Effector CD8-positive, alpha-beta T cell (primary cell): ENCODE data around the gene SGSM2.

Experiments
- DNase-seq: peaks from one replicate; lab custom pipeline; 2025; lab: John Stamatoyannopoulos, UW

Gene SGSM2

DNA sequence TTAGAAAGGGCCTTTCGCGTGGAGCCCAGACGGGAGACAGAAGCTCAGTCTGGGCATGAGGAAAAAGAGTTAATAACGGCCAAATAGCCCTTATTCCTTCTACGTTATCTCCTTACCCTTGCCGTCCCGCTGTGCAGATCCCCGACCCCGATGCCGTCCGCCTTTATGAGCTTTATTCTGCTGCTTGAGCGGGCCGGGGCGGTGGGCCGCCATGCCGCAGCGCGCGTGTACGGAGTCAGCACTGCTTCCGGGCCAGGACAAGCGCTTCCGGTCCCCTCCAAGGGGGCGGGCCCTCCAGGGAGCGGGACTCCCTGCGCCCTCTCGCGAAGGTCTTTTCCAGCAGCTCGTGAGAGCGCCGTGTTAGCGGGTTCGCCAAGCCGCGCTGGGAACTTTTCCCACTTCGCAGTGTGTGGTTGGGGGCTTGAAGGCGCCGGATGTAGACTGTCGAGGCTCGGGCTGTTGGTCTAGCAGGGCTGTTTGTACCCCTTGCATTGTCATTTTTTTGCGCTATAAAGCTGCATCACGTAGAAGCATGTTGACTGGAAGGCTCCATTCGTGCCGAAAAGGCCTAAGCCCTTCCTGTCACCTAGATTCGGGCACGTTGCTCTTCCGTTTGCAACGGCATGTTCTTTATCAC lies 968 bp upstream of the SGSM2 start, which contains the start of gene TSR1:
TSR1 (minus strand) TSS at position 243 of the 637 bp plus-strand sequence; CDS start at position 213, 30 bp downstream.
- peak; percentile 79 for DNase-seq

- peak; percentile 42 for DNase-seq
Measured at GRCh38 chr17:2337544-2338314, 428 bp downstream of the SGSM2 start.

- DNase-seq, result no peak
Measured at GRCh38 chr17:2338315-2338657, 985 bp downstream of the SGSM2 start.

- no peak for DNase-seq
Measured at GRCh38 chr17:2343421-2343820, 6.1 kb downstream of the SGSM2 start.

- DNase-seq, result no peak
Measured at GRCh38 chr17:2344528-2344927, 7.2 kb downstream of the SGSM2 start.

DNA sequence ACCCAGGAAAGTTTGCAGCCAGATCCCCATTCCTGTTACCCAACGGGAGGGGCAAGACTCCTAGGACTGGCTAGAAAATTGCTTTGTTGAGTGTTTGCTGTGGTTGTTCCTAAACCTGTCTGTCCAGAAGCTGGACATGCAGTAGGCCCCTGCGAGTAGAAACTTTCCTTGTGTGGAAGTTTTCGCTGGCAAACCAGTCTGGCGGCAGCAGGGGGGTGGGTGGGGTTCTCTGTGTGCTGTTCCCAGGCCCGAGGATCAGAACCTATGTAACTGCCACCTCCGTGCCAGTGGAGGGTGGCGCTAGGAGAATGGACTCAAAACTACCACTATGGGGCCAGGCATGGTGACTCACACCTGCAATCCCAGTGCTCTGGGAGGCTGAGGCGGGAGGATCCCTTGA lies 9.2 kb downstream of the SGSM2 start:
- no peak for DNase-seq

DNA sequence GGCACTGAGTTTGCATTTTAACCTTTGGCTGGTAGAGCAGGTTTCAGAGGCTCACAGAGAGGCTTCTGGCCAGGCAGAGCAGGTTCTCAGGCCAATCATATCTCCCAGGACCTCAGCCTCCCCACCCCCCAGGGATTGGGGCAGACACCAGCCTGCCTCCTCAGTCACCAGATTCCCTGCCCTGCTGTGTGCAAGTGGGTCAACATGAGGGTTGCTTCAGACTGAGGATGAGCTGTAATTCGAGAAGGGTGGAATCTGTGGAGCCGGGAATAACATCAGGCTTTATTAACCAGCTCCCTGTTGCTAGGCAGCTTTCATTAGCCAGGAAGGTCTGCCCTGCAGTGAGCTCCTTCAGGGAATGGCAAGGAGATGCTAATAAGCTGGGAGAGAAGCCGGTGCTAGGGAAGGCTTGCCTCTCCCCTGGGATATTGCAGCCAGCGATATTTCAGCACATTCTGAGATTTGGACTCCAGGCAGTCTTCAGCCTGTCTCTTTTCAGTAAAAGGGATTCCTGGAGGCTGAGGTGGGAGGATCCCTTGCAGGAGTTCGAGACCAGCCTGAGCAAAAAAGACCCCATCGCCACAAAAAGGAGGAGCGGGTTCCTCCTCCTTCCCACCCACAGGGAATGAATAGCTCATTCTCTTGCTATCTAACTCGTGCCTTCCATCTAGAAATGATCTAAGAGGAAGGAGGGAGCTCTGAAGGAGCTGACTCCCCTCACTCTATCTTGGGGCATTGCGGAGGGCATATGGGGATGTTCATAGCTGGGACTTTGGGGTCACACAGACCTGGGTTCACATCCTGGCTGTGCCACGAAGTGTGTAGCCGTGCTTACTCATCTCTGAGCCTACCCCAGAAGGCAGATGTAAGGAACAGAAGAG lies 10.7 kb downstream of the SGSM2 start:
- DNase-seq, result no peak

DNA sequence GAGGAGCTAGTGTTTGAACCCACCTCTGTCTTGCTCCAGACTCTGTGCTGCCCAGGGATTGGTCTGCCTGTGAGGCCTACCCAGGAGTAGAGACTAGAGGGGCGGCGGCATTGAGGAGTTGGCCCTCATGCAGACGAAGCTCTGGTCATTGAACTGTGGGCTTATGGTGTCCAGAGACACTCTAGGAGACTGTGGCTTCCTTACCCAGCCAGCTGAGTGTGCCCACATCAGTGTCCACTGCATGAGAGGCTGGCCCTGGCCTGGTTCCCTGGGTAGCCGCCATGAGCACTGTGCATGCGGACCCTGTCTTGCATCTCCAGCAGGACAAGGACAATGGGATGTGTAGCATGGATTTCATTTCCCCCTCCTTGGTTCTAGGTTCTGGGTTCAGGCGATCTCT lies 14.0 kb downstream of the SGSM2 start:
- DNase-seq, result no peak

DNA sequence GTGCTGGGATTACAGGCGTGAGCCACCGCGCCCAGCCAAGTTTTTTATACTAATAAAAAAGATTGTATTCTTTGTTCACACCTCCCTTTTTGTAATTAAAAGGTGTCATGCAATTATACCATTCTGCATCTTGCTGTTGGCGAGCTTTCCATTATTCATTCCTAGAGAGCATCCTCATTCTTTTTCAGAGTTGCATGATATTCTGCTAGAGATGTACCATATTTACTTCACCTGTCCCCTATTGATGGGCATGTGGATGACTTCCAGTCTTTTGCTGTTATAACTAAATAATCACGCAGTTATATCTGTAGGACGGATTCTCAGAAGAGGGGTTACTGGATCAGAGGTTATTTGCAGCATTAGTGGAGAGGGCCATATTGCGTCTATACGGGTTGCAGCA lies 17.0 kb downstream of the SGSM2 start:
- no peak for DNase-seq

DNA sequence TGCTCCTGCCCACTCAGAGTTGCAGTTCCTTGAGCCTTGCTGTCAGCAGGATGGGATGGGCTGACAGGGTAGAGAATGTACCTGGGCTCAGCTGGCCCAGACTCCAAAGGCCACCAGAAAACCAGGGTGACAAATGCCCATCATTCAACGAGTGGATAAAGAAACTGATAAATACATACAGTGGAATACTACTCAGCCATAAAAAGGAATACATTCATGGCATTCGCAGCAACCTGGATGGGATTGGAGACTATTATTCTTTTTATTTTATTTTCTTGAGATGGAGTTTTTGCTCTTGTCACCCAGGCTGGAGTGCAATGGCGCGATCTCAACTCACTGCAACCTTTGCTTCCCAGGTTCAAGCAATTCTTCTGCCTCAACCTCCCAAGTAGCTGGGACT lies 19.9 kb downstream of the SGSM2 start:
- DNase-seq, result no peak

GRCh38 chr17:2357931-2358434 lies 20.7 kb downstream of the SGSM2 start:
- DNase-seq, result no peak

DNA sequence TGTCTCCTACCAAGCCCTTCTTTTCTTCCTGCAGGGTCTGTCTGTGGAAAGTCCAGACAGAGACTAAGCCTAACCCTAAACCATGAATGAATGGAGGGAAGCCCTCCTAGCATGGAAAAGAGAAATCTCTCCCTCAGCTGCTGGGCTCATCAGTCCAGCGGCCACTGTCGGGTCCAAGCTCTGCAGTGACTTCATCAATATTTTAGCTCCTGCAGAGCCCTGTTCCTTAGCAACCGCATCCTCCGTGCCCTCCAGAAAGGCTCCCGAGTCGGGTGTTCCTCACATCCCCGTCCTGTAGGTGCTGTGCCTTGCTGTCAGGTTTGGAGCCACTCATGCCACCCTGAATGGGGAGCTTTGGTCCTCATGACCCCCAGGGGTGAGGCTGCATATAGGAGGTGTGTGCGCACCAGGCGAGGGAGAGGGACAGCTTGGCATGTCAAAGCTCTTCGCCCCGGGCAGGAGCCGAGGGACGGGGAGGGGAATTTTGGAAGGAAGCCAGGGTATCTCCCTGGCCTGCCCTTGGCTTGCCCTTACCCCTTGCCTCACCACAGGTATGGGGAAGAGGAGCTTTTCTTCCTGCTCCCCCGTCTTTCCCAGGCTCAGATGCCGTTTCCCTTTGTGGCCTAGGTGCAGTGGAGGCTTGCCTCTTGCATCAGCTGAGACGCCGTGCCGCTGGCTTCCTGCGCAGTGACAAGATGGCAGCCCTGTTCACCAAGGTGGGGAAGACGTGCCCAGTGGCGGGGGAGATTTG lies 23.9 kb downstream of the SGSM2 start:
- no peak for DNase-seq

GRCh38 chr17:2362016-2362415 lies 24.7 kb downstream of the SGSM2 start:
- DNase-seq, result no peak

GRCh38 chr17:2362416-2362815 lies 25.1 kb downstream of the SGSM2 start:
- no peak for DNase-seq

DNA sequence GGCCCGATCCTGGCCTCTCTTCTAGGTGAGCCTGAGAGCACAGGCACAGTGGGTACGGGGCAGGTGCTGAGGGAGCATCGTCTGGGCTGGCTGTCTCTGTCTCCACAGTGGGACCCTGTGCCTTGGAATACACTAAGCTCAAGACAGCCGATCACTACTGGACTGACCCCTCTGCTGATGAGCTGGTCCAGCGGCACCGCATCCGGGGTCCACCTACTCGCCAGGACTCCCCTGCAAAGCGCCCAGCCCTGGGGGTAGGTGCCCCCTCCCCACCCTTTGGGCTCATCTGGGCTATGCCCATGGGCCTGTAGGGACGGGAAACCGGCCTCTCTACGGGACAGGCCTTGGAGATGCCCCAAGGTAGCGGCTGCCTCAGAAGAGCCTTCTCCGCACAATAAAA lies 25.6 kb downstream of the SGSM2 start:
- no peak for DNase-seq

- no peak for DNase-seq
Measured at GRCh38 chr17:2363318-2363717, 26.0 kb downstream of the SGSM2 start.

DNA sequence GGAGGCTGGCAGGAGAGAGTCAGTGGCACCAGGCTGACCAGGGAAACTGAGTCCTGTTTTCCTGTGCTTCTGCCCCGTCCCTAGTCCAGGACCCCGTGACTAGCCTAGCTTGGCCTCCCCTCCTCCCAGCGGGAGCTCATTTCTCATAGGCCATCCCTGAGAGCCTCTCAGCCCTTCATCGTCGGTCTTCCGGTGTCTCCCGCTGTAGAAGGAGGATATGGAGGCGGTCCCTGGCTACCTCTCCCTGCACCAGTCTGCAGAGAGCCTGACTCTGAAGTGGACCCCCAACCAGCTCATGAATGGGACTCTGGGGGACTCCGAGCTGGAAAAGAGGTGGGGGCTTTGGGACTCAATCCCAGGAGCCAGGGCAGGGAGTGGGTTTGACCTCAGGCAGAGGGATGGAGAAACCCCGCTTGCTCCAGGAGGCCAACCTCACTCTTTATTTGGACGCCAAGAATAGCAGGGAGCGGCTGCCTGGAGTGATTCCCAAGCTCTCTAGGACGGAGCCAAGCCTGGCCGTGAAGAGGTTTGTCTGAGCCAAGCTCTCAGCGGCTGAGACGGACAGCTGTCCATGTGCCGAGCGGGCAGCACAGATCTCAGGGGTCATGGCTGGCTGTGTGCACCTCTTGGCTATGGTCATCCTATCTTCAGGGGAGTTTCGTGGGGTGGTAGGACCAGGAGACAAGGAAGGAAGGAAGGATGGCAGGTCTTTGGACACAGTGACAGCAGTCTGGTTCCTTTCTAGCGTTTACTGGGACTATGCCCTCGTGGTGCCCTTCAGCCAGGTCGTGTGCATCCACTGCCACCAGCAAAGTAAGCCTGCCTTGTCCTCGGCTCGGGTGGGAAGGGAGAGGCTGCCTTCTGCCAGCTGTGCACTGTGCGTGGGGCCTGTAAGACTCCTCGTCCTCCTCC lies 26.8 kb downstream of the SGSM2 start:
- no peak for DNase-seq

DNA sequence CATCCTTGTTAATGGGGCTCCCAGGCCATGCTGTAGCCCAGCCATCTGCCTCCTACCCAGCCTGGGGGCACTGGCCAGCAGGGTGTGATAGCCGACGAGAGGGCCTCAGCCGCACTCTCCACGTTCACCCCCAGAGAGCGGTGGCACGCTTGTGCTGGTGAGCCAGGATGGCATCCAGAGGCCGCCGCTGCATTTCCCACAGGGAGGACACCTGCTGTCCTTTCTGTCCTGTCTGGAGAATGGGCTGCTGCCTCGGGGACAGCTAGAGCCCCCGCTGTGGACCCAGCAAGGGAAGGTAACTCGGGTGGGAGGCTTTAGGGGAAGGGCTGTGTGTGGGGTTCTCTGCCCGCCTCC lies 27.4 kb downstream of the SGSM2 start:
- DNase-seq, result no peak

DNA sequence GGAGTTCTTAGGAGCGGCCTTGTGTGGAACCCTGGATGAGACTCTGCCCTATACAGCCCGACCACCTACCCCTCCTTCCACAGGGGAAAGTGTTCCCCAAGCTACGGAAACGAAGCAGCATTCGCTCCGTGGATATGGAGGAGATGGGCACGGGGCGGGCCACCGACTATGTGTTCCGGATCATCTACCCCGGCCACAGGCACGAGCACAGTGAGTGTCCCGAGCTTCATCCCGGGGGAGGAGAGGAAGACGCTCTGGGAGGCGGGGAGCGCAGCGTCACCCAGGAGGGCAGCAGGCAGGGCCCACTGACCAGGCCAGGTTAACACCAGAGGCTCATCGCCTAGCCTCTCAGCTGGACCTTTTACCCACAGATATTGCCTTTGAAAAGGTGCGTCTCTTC lies 27.8 kb downstream of the SGSM2 start:
- DNase-seq, result no peak

DNA sequence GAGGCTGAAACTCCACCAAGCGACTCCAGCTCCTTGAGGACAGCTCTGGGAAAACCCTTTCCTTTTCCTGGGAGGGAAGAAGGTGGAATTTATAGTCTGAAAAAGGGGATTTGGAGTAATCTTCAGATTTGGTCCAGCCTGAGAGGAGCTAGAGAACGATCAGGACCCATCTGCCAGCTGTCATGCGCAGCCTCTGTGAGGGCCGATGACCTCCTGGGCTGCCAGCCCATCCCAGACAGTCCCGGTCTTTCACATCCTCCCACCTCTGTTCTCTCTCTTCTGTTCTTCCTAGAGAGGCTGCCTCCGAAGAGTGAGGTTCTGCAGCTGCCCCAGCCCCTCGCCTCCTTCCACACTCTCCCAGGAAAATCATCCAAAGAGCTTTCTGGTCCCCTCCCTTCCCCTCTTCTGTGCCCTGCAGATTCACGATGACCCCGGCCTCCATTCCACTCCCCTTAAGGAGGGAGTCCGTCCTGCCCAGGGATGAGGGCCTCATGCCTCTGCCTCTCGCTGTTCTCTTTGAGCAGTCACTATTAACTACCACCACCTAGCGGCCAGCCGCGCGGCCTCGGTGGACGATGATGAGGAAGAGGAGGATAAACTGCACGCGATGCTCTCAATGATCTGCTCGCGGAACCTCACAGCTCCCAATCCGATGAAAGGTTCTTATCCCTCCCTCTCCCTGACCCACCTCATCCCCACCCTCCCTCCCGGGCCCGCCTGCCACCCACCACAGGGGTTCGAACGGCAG lies 29.6 kb downstream of the SGSM2 start:
- no peak for DNase-seq
